ENCODE measurements around the gene ZNF341.

ZNF341 gene

GRCh38 chr20:33839591-33839990 lies 107.8 kb downstream of the ZNF341 start:
- Histone ChIP-seq H3K4me3 (ENCODE audit: severe bottlenecking) (no peak overlapping the region), H3K9me3 (ENCODE audit: severe bottlenecking) (no peaks in the 10 kb centered on the region), H3K36me3 (ENCODE audit: low read depth) (peaks cover 14% of the 10 kb centered on the region), H3K27ac (ENCODE audit: poor library complexity, severe bottlenecking) (no peak overlapping the region), H3K4me1 (ENCODE audit: insufficient read depth, poor library complexity, severe bottlenecking) (peaks cover 15% of the 10 kb centered on the region), H3K27me3 (ENCODE audit: insufficient read depth, poor library complexity, severe bottlenecking) (no peaks in the 10 kb centered on the region)
- DNase-seq (ENCODE audit: low spot score), result no peak
- no peak for ATAC-seq (ENCODE audit: low read depth)
- TF ChIP-seq, protein P1, sequence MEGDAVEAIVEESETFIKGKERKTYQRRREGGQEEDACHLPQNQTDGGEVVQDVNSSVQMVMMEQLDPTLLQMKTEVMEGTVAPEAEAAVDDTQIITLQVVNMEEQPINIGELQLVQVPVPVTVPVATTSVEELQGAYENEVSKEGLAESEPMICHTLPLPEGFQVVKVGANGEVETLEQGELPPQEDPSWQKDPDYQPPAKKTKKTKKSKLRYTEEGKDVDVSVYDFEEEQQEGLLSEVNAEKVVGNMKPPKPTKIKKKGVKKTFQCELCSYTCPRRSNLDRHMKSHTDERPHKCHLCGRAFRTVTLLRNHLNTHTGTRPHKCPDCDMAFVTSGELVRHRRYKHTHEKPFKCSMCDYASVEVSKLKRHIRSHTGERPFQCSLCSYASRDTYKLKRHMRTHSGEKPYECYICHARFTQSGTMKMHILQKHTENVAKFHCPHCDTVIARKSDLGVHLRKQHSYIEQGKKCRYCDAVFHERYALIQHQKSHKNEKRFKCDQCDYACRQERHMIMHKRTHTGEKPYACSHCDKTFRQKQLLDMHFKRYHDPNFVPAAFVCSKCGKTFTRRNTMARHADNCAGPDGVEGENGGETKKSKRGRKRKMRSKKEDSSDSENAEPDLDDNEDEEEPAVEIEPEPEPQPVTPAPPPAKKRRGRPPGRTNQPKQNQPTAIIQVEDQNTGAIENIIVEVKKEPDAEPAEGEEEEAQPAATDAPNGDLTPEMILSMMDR (IDR thresholded peaks at IDR 0.05; ENCODE audit: poor library complexity, severe bottlenecking), result no peak

DNA sequence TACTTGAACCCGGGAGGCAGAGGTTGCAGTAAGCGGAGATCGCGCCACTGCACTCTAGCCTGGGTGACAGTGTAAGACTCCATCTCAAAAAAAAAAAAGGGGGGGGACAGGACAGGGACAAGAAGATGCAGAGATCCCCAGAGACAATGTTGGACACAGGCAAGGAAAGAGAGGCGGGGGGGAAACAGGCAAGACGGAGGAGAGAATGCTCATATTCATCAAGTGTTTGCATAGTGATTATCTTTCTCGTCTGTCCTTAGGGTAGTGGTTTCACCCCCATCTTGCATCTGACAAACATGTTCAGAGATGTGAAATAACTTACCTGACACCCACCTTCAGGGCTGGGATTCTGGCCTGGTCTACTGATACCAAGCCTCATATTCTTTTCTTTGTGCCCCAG lies 108.4 kb downstream of the ZNF341 start:
- H3K27me3 ChIP-seq (ENCODE audit: insufficient read depth, poor library complexity, severe bottlenecking), result no peaks in the 10 kb centered on the region
- TF ChIP-seq, protein P1 (IDR thresholded peaks at IDR 0.05; ENCODE audit: poor library complexity, severe bottlenecking), result no peak

DNA sequence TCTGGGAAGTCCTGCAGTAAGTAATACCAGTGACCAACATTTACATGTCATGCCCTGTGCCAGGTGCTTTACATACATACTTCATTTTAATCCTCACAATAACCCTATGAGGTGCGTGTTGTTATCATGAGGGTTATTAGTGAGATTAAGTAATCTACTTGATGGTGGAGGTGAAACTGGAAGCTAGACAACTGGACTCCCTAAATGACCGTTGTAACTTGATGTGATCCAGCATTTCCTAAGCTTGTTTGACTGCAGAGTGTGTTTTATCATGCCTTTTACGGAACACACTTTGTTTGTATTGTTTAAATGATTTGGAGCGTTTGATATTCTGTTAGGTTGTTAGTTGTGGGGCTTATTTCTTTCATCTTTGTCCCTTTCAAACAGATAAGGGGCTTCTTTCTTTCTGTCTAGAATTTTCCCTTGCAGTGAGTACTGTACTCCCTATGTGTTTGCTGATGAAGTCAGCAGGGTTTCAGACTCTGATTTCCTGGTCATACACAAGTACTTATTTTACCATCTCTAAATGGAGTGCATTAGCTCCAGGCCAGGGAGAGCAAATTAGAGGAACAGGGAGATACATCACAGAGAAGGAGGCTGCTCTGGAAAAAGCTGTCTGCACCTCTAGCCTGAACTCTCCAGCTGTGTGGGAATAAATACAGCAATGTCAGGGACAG lies 109.1 kb downstream of the ZNF341 start:
- Histone ChIP-seq H3K27ac (ENCODE audit: poor library complexity, severe bottlenecking) (no peak overlapping the region), H3K4me3 (ENCODE audit: severe bottlenecking) (no peak overlapping the region), H3K4me1 (ENCODE audit: insufficient read depth, poor library complexity, severe bottlenecking) (peaks cover 15% of the 10 kb centered on the region), H3K9me3 (ENCODE audit: severe bottlenecking) (no peaks in the 10 kb centered on the region), H3K36me3 (ENCODE audit: low read depth) (peaks cover 4% of the 10 kb centered on the region; the same call in 1 of the 2 replicates), H3K27me3 (ENCODE audit: insufficient read depth, poor library complexity, severe bottlenecking) (no peaks in the 10 kb centered on the region)
- TF ChIP-seq, protein P1 (IDR thresholded peaks at IDR 0.05; ENCODE audit: poor library complexity, severe bottlenecking), result no peak
- ATAC-seq (ENCODE audit: low read depth) (no peak), DNase-seq (ENCODE audit: low spot score) (no peak)

More for the DNA sequence above, 108.4 kb downstream of the ZNF341 start:
- peaks cover 9% of the 10 kb centered on the region for H3K36me3 ChIP-seq (ENCODE audit: low read depth)
- no peak overlapping the region for H3K27ac ChIP-seq (ENCODE audit: poor library complexity, severe bottlenecking)
- H3K4me3 ChIP-seq (ENCODE audit: severe bottlenecking), result no peak overlapping the region
- DNase-seq (ENCODE audit: low spot score), result no peak
- peaks cover 15% of the 10 kb centered on the region for H3K4me1 ChIP-seq (ENCODE audit: insufficient read depth, poor library complexity, severe bottlenecking)
- no peaks in the 10 kb centered on the region for H3K9me3 ChIP-seq (ENCODE audit: severe bottlenecking)
- ATAC-seq (ENCODE audit: low read depth), result no peak

- no peaks in the 10 kb centered on the region for H3K27me3 ChIP-seq (ENCODE audit: insufficient read depth, poor library complexity, severe bottlenecking)
- peaks cover 15% of the 10 kb centered on the region for H3K4me1 ChIP-seq (ENCODE audit: insufficient read depth, poor library complexity, severe bottlenecking)
- H3K27ac ChIP-seq (ENCODE audit: poor library complexity, severe bottlenecking), result no peak overlapping the region
- DNase-seq (ENCODE audit: low spot score), result no peak
- no peak overlapping the region for H3K4me3 ChIP-seq (ENCODE audit: severe bottlenecking)
- ATAC-seq (ENCODE audit: low read depth), result no peak
- H3K36me3 ChIP-seq (ENCODE audit: low read depth), result no peaks in the 10 kb centered on the region
- H3K9me3 ChIP-seq (ENCODE audit: severe bottlenecking), result no peaks in the 10 kb centered on the region
- TF ChIP-seq, protein P1 (IDR thresholded peaks at IDR 0.05; ENCODE audit: poor library complexity, severe bottlenecking), result no peak
These were observed 109.6 kb downstream of the ZNF341 start for GRCh38 chr20:33841436-33841799.

Measured in RWPE2 (cell line).